GM18907 (cell line): ENCODE measurements around the gene RAB28.

Experiments used
- ATAC-seq: cut with Tn5 transposase; IDR thresholded peaks from one replicate; pipeline ENCODE4 v1.9.1; 2021; ENCODE audit warnings: mild to moderate bottlenecking, moderate library complexity; ENCODE audit not compliant: unreplicated experiment

Gene RAB28

GRCh38 chr4:13511101-13511500, 27.0 kb upstream of the RAB28 start:
- no peak for ATAC-seq

GRCh38 chr4:13509442-13509841, 25.3 kb upstream of the RAB28 start:
- ATAC-seq: no peak

GRCh38 chr4:13504374-13504773, 20.2 kb upstream of the RAB28 start:
- no peak for ATAC-seq

GRCh38 chr4:13498469-13498868, 14.3 kb upstream of the RAB28 start:
- ATAC-seq: no peak

GRCh38 chr4:13496605-13497004, 12.5 kb upstream of the RAB28 start:
- no peak for ATAC-seq

- ATAC-seq: no peak
Observed at GRCh38 chr4:13495753-13496152, 11.6 kb upstream of the RAB28 start.

- no peak for ATAC-seq
Observed at GRCh38 chr4:13493793-13494192, 9.7 kb upstream of the RAB28 start.

GRCh38 chr4:13492747-13493146, 8.6 kb upstream of the RAB28 start:
- no peak for ATAC-seq

- ATAC-seq: peak; percentile 51
Observed at GRCh38 chr4:13484749-13485221, 645 bp upstream of the RAB28 start.

- peak; percentile 29 for ATAC-seq
Observed at GRCh38 chr4:13483768-13484121, 395 bp downstream of the RAB28 start.

- peak; percentile 5 for ATAC-seq
Observed at GRCh38 chr4:13483136-13483767, 888 bp downstream of the RAB28 start.

GRCh38 chr4:13481569-13481968, 2.6 kb downstream of the RAB28 start:
- no peak for ATAC-seq

- ATAC-seq: no peak
Observed at GRCh38 chr4:13478707-13479106, 5.4 kb downstream of the RAB28 start.

GRCh38 chr4:13478131-13478530, 6.0 kb downstream of the RAB28 start:
- ATAC-seq: no peak

- peak; percentile 67 for ATAC-seq
Observed at GRCh38 chr4:13476915-13477314, 7.2 kb downstream of the RAB28 start.

- ATAC-seq: no peak
Observed at GRCh38 chr4:13476152-13476551, 8.0 kb downstream of the RAB28 start.

- no peak for ATAC-seq
Observed at GRCh38 chr4:13471400-13471799, 12.7 kb downstream of the RAB28 start.

GRCh38 chr4:13470379-13470778, 13.8 kb downstream of the RAB28 start:
- ATAC-seq: peak; percentile 94

GRCh38 chr4:13464973-13465372, 19.2 kb downstream of the RAB28 start:
- no peak for ATAC-seq

- no peak for ATAC-seq
Observed at GRCh38 chr4:13464543-13464942, 19.6 kb downstream of the RAB28 start.

GRCh38 chr4:13461191-13461905, 22.8 kb downstream of the RAB28 start:
- ATAC-seq: no peak

GRCh38 chr4:13455411-13455810, 28.7 kb downstream of the RAB28 start:
- ATAC-seq: no peak

GRCh38 chr4:13454786-13455185, 29.4 kb downstream of the RAB28 start:
- ATAC-seq: no peak
